ENCODE measurements around the gene COL4A1. TPM values are rescaled to one million over a fixed set of nuclear protein-coding genes. Genes with fewer than 3 reads are reported as not detected.

COL4A1 gene
- total RNA-seq, 1 donor: 0.21 TPM

GRCh38 chr13:110248449-110249143, 58.4 kb downstream of the COL4A1 start:
- no peaks in the 10 kb centered on the region for H3K9me3 ChIP-seq (ENCODE audit: low read depth, low read length)
- H3K4me1 ChIP-seq (ENCODE audit: insufficient read depth, low read length): no peaks in the 10 kb centered on the region
- H3K4me3 ChIP-seq (ENCODE audit: low read length): no peak overlapping the region
- no peaks in the 10 kb centered on the region for H3K27me3 ChIP-seq (ENCODE audit: insufficient read depth, low read length)

DNA sequence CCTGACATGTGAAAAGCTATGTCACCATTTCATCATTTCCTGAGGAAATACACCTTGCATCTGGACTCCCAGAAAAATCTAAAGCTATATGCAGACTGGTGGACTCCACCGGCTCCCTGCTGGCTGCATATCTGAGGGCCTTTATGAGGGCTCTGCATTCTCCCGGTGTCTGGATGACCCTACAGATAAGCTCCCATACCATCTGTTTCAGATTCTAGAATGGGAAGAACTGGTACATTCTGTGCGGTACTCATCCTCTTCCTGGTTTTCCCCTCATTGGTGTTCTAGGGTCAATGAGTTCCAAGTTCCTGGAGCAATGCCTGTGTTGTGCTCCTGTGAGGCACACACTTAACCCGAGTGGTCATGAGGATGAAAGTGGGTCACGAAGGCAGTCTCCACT, 60.4 kb downstream of the COL4A1 start:
- no peaks in the 10 kb centered on the region for H3K9me3 ChIP-seq (ENCODE audit: low read depth, low read length)

DNA sequence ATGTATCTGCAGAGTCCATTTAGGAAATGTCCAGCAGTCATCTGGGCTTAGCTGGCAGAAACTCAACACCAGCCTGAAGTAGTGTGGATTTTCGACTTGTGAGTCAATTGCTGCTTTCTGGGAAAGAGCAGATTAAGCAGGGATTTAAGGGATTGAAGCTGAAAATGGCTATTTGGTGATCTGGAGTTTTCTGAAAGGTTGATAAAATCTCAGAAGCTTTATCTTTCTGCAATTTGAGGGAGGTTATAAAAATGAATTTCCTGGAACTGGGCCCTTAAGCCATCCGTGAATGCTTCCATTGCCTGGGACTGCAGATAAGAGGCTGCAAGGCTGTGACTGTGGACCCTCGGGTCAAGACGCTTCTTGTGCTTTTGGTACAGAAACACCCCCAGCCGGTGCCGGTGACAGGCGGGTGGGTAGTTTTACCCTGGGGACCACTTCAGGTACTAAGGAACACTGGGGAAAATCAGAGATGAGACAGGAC, 61.5 kb downstream of the COL4A1 start:
- H3K4me1 ChIP-seq (ENCODE audit: insufficient read depth, low read length): no peaks in the 10 kb centered on the region
- H3K9me3 ChIP-seq (ENCODE audit: low read depth, low read length): no peaks in the 10 kb centered on the region
- no peaks in the 10 kb centered on the region for H3K27me3 ChIP-seq (ENCODE audit: insufficient read depth, low read length)
- no peak overlapping the region for H3K4me3 ChIP-seq (ENCODE audit: low read length)

More for the DNA sequence above, 60.4 kb downstream of the COL4A1 start:
- Histone ChIP-seq H3K4me3 (ENCODE audit: low read length) (no peak overlapping the region), H3K4me1 (ENCODE audit: insufficient read depth, low read length) (no peaks in the 10 kb centered on the region), H3K27me3 (ENCODE audit: insufficient read depth, low read length) (no peaks in the 10 kb centered on the region)

- H3K4me3 ChIP-seq (ENCODE audit: low read length): no peak overlapping the region
- H3K4me1 ChIP-seq (ENCODE audit: insufficient read depth, low read length): no peaks in the 10 kb centered on the region
- no peaks in the 10 kb centered on the region for H3K27me3 ChIP-seq (ENCODE audit: insufficient read depth, low read length)
- H3K9me3 ChIP-seq (ENCODE audit: low read depth, low read length): no peaks in the 10 kb centered on the region
These were observed 62.0 kb downstream of the COL4A1 start for GRCh38 chr13:110244976-110245375.

DNA sequence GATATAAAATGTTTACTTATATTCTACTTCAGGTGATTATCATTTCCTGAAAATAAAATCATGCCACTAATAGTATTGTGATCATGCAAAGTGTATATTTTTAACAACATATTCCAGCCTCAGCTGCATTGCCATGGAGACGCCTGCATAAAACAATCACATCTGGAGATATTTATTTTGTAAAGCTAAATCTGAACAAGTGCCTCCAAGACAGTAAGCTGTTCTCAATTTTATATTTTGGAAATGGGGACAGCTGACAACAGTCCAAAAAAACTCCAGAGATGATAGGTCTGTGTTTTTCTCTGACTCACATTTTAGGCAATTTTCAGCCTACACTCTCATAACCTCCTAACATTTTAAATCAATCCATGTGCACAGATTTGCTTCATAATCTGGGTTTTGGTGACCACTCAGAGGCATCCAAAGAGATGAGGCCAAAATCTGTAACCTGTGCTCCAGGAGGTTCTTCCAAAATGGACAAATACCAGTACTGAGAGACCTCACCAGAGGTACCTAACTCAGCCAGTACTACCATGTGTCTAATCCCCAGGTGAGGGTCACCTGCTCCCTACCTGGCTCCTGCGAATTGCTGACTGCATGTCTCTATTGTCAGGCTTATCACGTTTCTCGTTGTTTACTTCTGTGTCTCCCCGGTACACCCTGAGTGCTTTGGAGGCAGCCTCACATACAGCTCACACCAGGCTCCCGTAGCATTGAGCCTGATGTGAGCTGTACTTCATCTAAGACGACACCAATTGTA, 62.7 kb downstream of the COL4A1 start:
- Histone ChIP-seq H3K9me3 (ENCODE audit: low read depth, low read length) (no peaks in the 10 kb centered on the region), H3K4me1 (ENCODE audit: insufficient read depth, low read length) (no peaks in the 10 kb centered on the region), H3K4me3 (ENCODE audit: low read length) (no peak overlapping the region), H3K27me3 (ENCODE audit: insufficient read depth, low read length) (no peaks in the 10 kb centered on the region)

GRCh38 chr13:110242615-110243014, 64.3 kb downstream of the COL4A1 start:
- Histone ChIP-seq H3K4me3 (ENCODE audit: low read length) (no peak overlapping the region), H3K9me3 (ENCODE audit: low read depth, low read length) (no peaks in the 10 kb centered on the region), H3K27me3 (ENCODE audit: insufficient read depth, low read length) (no peaks in the 10 kb centered on the region), H3K4me1 (ENCODE audit: insufficient read depth, low read length) (no peaks in the 10 kb centered on the region)

DNA sequence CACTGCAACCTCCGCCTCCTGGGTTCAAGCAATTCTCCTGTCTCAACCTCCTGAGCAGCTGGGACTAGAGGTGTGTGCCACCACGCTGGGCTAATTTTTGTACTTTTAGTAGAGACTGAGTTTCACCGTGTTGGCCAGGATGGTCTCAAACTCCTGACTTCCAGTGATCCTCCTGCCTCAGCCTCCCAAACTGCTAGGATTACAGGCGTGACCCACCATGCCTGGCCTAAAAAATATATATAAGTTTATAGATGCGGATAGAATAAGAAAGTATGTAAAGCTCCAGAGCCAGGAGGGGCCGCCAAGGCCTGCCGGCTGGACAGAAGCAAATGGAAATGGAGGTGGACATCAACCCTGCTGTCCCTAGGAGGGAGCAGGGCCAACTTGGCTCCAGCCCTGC, 66.0 kb downstream of the COL4A1 start:
- H3K9me3 ChIP-seq (ENCODE audit: low read depth, low read length): no peaks in the 10 kb centered on the region
- no peak overlapping the region for H3K4me3 ChIP-seq (ENCODE audit: low read length)
- H3K27me3 ChIP-seq (ENCODE audit: insufficient read depth, low read length): peaks cover 4% of the 10 kb centered on the region
- no peaks in the 10 kb centered on the region for H3K4me1 ChIP-seq (ENCODE audit: insufficient read depth, low read length)

DNA sequence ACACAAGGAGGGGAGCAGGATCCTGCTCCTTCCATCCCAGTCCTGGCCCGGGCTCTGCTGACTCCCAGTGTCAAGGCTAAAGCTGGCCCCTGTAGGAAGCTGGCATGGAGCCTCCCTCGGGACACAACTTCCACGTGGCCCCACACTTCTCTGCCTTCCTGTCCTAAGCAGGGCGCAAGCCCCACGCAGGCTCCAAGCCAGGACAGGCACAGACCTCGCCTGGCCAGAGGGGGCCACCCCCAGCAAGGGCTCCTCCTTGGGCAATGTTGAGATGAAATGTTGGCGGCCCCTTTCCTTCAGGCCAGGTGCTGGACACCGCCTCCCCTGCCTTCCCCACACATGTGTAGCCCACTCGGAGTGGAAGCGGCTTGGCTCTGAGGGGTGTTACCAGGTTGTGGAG, 66.6 kb downstream of the COL4A1 start:
- no peaks in the 10 kb centered on the region for H3K4me1 ChIP-seq (ENCODE audit: insufficient read depth, low read length)
- H3K27me3 ChIP-seq (ENCODE audit: insufficient read depth, low read length): peaks cover 4% of the 10 kb centered on the region
- H3K4me3 ChIP-seq (ENCODE audit: low read length): no peak overlapping the region
- no peaks in the 10 kb centered on the region for H3K9me3 ChIP-seq (ENCODE audit: low read depth, low read length)

DNA sequence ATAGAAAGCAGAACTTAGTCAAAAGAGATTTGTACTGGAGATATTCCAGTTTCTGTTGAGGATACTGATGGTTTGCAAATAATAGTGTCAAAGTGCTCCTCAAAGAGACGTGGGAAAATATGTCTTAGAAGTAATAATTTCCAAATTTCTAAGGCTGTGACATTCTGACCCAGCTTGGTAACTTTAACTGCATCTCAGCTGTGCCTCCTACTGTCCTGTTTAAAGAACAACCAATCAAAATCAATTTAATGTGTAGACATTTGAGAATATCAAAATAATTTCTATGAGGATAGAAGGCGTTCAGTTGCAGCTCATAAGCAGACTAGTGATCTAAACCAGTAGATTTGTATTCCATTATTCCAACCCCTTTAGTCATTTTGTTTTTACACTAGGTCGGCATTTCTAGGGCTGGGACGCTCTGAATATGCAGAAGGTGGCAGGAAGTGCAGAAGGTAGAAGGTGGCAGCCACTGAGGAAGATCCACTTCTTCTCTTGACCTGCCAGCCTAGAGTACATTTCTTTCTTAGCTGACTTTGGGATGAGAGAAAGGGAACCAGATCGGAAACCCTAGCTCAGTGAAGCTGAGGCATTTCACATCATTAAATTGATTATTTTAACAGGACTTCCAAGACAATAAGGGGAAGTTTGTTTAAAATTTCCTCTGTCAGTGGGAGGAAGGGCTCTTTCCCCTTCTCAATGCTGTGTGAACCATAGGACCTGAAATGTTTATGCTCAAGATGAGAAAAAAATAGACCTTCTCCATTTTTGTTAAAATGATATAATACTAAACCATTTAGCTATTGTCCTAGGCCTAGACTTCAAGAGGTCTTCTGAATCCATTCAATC, 67.5 kb downstream of the COL4A1 start:
- no peaks in the 10 kb centered on the region for H3K9me3 ChIP-seq (ENCODE audit: low read depth, low read length)
- peaks cover 4% of the 10 kb centered on the region for H3K27me3 ChIP-seq (ENCODE audit: insufficient read depth, low read length)
- H3K4me1 ChIP-seq (ENCODE audit: insufficient read depth, low read length): no peaks in the 10 kb centered on the region

DNA sequence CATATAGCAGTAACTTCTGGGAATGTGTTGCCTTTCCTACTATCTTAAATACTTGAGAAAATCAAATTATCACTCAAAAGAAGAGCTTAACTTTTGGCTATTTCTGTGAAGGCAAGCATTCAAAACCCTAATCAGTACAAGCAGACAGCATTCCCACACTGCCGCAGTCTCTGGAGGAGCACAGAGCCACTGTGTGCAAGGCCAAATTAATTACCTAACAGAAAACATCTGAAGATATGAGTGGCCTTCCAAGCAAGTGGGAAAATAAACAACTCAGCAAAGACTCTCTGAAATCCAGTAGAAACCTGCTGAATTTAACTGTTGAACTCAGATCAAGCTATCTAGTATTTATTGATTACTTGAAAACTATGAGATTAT, 68.2 kb downstream of the COL4A1 start:
- Histone ChIP-seq H3K4me1 (ENCODE audit: insufficient read depth, low read length) (no peaks in the 10 kb centered on the region), H3K27me3 (ENCODE audit: insufficient read depth, low read length) (peaks cover 5% of the 10 kb centered on the region), H3K4me3 (ENCODE audit: low read length) (no peak overlapping the region), H3K9me3 (ENCODE audit: low read depth, low read length) (no peaks in the 10 kb centered on the region)

More for the DNA sequence above, 67.5 kb downstream of the COL4A1 start:
- no peak overlapping the region for H3K4me3 ChIP-seq (ENCODE audit: low read length)

DNA sequence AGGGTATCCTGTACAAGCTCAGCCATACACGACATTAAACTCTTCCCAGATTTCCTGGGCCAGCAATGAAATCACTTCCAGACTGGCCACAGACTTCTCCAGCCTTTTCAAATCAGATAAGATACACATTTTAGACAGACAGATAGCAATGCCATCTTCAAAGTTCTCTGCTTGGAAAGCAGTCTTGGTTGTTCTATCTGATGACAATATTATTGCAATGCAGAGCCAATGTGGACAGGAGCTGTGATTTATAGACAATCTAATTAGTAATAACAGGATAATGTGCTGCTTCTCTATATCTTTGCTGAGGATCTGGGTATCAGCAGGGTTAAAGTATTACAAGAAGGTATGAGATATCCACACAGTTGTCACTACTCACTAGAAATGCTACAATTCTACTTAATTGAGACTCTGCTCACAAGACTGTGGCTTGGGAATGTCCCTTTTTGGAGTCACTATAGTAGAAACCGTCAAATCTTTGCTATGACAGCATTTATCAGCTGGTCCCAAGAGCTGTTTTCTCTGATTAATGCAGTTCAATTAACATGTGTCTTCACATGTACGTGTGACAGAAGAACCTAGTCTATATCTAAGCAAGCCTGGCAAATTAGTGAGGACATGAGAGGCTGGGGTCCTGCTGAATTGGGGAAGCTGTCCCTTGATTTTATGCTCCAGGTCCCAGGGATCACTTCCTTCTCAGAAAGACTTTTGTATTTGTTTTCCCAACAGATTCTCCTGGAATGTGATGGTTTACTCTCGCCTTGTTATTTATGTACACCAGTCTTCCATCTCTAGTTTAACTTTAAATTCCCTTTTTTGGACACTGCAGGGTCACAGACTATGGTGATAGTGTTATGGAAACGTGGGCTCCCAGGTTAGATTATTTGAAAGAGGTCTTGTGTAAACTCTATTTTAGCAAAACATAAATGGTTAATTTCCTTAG, 68.8 kb downstream of the COL4A1 start:
- H3K27me3 ChIP-seq (ENCODE audit: insufficient read depth, low read length): peaks cover 11% of the 10 kb centered on the region
- H3K9me3 ChIP-seq (ENCODE audit: low read depth, low read length): no peaks in the 10 kb centered on the region
- no peaks in the 10 kb centered on the region for H3K4me1 ChIP-seq (ENCODE audit: insufficient read depth, low read length)
- H3K4me3 ChIP-seq (ENCODE audit: low read length): no peak overlapping the region

DNA sequence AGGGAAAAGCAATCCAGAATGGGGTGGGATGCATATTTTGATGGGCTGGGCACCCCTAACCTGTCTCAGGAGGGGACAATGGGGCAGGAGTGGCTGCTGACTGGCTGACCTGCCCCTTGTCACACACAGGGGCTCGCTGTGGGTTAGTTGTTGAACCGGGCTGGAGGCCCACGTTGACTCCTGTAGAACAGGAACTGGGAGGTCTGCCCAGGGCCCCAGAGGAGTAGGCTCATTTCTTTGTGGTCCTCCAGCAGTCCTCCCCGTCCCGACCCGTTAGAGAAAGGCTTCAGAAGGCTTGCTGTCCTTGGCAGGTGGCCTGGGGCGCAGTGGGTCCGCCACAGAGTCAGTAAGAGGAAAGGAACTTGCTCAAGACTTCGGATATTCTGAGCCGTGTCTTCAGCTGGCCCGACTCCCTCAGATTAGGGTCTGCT, 70.1 kb downstream of the COL4A1 start:
- peaks cover 12% of the 10 kb centered on the region for H3K27me3 ChIP-seq (ENCODE audit: insufficient read depth, low read length)
- no peaks in the 10 kb centered on the region for H3K4me1 ChIP-seq (ENCODE audit: insufficient read depth, low read length)

DNA sequence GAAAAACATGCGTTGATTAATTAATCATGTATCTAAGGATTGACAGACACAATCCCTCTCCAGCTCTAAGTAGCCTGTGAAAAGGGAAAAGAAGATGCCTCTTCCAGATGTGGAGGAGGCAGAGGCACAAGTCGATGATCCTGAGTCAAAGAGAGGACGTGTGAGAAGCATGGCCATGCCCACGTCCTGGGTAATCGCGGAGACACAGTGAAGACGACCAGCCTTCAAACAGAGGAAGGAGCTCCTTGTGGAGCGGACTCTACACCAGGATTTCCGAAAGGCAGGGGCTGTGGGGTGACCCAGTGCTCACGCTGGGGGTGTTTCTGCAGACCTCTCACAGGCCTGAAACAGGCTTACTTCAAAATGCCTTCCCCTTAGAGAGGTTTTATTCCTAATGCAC, 70.5 kb downstream of the COL4A1 start:
- Histone ChIP-seq H3K4me1 (ENCODE audit: insufficient read depth, low read length) (no peaks in the 10 kb centered on the region), H3K27me3 (ENCODE audit: insufficient read depth, low read length) (peaks cover 12% of the 10 kb centered on the region), H3K4me3 (ENCODE audit: low read length) (no peak overlapping the region), H3K9me3 (ENCODE audit: low read depth, low read length) (no peaks in the 10 kb centered on the region)

More for the DNA sequence above, 70.1 kb downstream of the COL4A1 start:
- Histone ChIP-seq H3K4me3 (ENCODE audit: low read length) (no peak overlapping the region), H3K9me3 (ENCODE audit: low read depth, low read length) (no peaks in the 10 kb centered on the region)

GRCh38 chr13:110234532-110234931, 72.4 kb downstream of the COL4A1 start:
- no peak overlapping the region for H3K4me3 ChIP-seq (ENCODE audit: low read length)
- H3K9me3 ChIP-seq (ENCODE audit: low read depth, low read length): no peaks in the 10 kb centered on the region
- no peaks in the 10 kb centered on the region for H3K4me1 ChIP-seq (ENCODE audit: insufficient read depth, low read length)
- peaks cover 12% of the 10 kb centered on the region for H3K27me3 ChIP-seq (ENCODE audit: insufficient read depth, low read length)

All from mononuclear cell (primary cell).